SK-N-SH treated with all-trans-retinoic acid at 6 μM for 48 hours (cell line): ENCODE measurements around the gene ANKS6.

Source experiments
- RARB ChIP-seq: fragments of 250-450 bp; sonication (Bioruptor Pico); IDR thresholded peaks from 2 replicates; pipeline ENCODE4 v1.8.0; 2021; ENCODE audit warnings: mild to moderate bottlenecking, moderate library complexity
- TF ChIP-seq, protein P1 (sequence below): fragments of 250-450 bp; sonication (Bioruptor Pico); IDR thresholded peaks from 2 replicates; pipeline ENCODE4 v1.5.1; 2020; ENCODE audit warnings: low read depth, mild to moderate bottlenecking, moderate library complexity

DNA sequence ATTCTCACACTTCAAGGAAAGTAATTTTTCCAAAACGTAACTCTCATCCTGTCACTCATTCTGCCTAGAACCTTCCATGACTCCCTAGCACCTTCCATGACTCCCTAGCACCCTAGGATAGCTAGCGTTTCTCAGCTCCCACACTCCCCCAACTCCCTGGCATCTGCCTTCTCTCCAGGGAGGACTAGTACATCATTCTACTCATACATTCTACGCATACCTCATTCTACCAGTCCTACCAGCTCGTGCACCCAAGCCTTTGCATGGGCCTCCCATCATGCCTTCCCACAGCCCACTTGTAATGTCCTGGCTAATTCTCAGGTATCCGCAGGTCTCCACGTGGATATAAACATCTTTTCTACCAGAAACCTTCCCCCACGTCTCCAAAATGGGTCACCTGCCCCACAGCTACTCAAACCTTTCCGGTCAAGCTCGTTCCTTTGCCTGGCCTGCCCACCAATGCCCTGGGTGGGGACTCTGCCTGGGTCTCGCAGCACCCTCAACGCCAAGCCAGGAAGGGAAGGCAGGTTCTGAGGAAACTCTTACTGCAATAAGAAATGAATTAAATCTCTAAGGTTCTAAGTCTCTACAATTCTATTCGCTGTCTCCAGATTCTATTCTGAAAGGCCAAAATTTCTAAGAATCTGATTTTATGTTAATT is 930 bp downstream of the ANKS6 start:
- no peak for TF ChIP-seq RARB
- TF ChIP-seq, protein P1, sequence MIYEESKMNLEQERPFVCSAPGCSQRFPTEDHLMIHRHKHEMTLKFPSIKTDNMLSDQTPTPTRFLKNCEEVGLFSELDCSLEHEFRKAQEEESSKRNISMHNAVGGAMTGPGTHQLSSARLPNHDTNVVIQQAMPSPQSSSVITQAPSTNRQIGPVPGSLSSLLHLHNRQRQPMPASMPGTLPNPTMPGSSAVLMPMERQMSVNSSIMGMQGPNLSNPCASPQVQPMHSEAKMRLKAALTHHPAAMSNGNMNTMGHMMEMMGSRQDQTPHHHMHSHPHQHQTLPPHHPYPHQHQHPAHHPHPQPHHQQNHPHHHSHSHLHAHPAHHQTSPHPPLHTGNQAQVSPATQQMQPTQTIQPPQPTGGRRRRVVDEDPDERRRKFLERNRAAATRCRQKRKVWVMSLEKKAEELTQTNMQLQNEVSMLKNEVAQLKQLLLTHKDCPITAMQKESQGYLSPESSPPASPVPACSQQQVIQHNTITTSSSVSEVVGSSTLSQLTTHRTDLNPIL, result no peak
